CD14-positive monocyte (primary cell): ENCODE data around the gene CNPY3. TPM values are rescaled to one million over a fixed set of nuclear protein-coding genes. Genes with fewer than 3 reads are reported as not detected.

Source experiments
- DNase-seq, 3 donors: peaks; one replicate each; pipeline ENCODE4 v3.0.0-alpha.2; 2011 to 2022
- H2AFZ ChIP-seq: 2 replicates; pipeline ENCODE4 v1.6.0; 2012; ENCODE audit warnings: mild to moderate bottlenecking, low read depth, low read length, inconsistent platforms; ENCODE audit not compliant: insufficient read depth, poor library complexity, severe bottlenecking
- H3K27ac ChIP-seq, 2 donors: 1 replicate in 1 of 2; 2 replicates in 1 of 2; pipeline ENCODE4 v1.5.1; 2012 to 2013; ENCODE audit warnings: low read length in 2 of 2, control low read depth in 1 of 2, inconsistent platforms in 1 of 2, low read depth in 1 of 2, mild to moderate bottlenecking in 1 of 2
- H3K27me3 ChIP-seq, 2 donors: one replicate each; pipeline versions ENCODE4 v1.6.0 to v1.6.1; 2011 to 2013; ENCODE audit warnings: low read length in 2 of 2; ENCODE audit not compliant: control insufficient read depth in 2 of 2, insufficient read depth in 2 of 2
- H3K36me3 ChIP-seq, 2 donors: replicated peaks in 1 of 2; 1 replicate in 1 of 2; 2 replicates in 1 of 2; pipeline versions ENCODE4 v1.5.1 to v1.6.1; 2012 to 2013; ENCODE audit warnings: low read length in 2 of 2, control low read depth in 1 of 2, inconsistent platforms in 1 of 2, mild to moderate bottlenecking in 1 of 2; ENCODE audit not compliant: insufficient read depth in 2 of 2, control insufficient read depth in 1 of 2
- H3K4me1 ChIP-seq, 2 donors: 1 replicate in 1 of 2; 2 replicates in 1 of 2; pipeline versions ENCODE4 v1.5.1 to v1.6.1; 2012 to 2013; ENCODE audit warnings: low read length in 2 of 2, control low read depth in 1 of 2, inconsistent platforms in 1 of 2, mild to moderate bottlenecking in 1 of 2, moderate library complexity in 1 of 2; ENCODE audit not compliant: insufficient read depth in 2 of 2, control insufficient read depth in 1 of 2
- H3K4me2 ChIP-seq: replicated peaks from 2 replicates; pipeline ENCODE3; 2012; ENCODE audit warnings: low read length, moderate library complexity, mild to moderate bottlenecking; ENCODE audit not compliant: poor library complexity, severe bottlenecking; ENCODE audit errors: extremely low read depth
- H3K4me3 ChIP-seq, 3 experiments: fragments of 200-600 bp in 1 of 3; sonication (generic) in 1 of 3; replicated peaks in 1 of 3; 1 replicate in 2 of 3; 2 replicates in 1 of 3; pipeline ENCODE4 v1.5.1; 2011 to 2013; ENCODE audit warnings: low read length in 3 of 3, mild to moderate bottlenecking in 3 of 3, control low read depth in 2 of 3, low read depth in 2 of 3, inconsistent platforms in 1 of 3, moderate library complexity in 1 of 3
- H3K79me2 ChIP-seq: 2 replicates; pipeline ENCODE4 v1.6.0; 2012; ENCODE audit warnings: mild to moderate bottlenecking, control low read depth, inconsistent platforms, low read length, moderate library complexity; ENCODE audit not compliant: insufficient read depth
- H3K9ac ChIP-seq: 2 replicates; pipeline ENCODE4 v1.6.0; 2017; ENCODE audit warnings: low read length, mild to moderate bottlenecking; ENCODE audit not compliant: insufficient read depth, poor library complexity, severe bottlenecking
- H3K9me3 ChIP-seq, 2 donors: replicated peaks in 1 of 2; 1 replicate in 1 of 2; 2 replicates in 1 of 2; pipeline versions ENCODE4 v1.5.1 to v1.6.1; 2012 to 2013; ENCODE audit warnings: low read length in 2 of 2, control low read depth in 1 of 2; ENCODE audit not compliant: control insufficient read depth in 1 of 2, insufficient read depth in 1 of 2
- H4K20me1 ChIP-seq: 2 replicates; pipeline ENCODE4 v1.6.0; 2012; ENCODE audit warnings: mild to moderate bottlenecking, low read length, control low read depth, moderate library complexity; ENCODE audit not compliant: insufficient read depth
- H3K27ac Mint-ChIP-seq, 7 donors: one replicate each; pipeline ENCODE4 v1.8.0; 2020; ENCODE audit warnings: mild to moderate bottlenecking in 7 of 7, mixed read lengths in 7 of 7, moderate library complexity in 6 of 7, inconsistent platforms in 2 of 7
- H3K27me3 Mint-ChIP-seq, 3 donors: one replicate each; pipeline ENCODE4 v1.8.0; 2021 to 2022; ENCODE audit warnings: low read depth in 3 of 3, mild to moderate bottlenecking in 3 of 3, mixed read lengths in 3 of 3, moderate library complexity in 3 of 3, inconsistent platforms in 1 of 3
- H3K36me3 Mint-ChIP-seq, 2 donors: one replicate each; pipeline ENCODE4 v1.8.0; 2020; ENCODE audit warnings: mixed read lengths in 2 of 2, inconsistent platforms in 1 of 2, mild to moderate bottlenecking in 1 of 2
- H3K4me1 Mint-ChIP-seq: one replicate; pipeline ENCODE4 v1.8.0; 2020; ENCODE audit warnings: mild to moderate bottlenecking, mixed read lengths
- H3K4me3 Mint-ChIP-seq, 2 donors: one replicate each; pipeline ENCODE4 v1.8.0; 2020; ENCODE audit warnings: mild to moderate bottlenecking in 2 of 2, mixed read lengths in 2 of 2, moderate library complexity in 1 of 2
- H3K9me3 Mint-ChIP-seq, 7 donors: one replicate each; pipeline ENCODE4 v1.8.0; 2020 to 2022; ENCODE audit warnings: mixed read lengths in 7 of 7, mild to moderate bottlenecking in 6 of 7, moderate library complexity in 6 of 7, inconsistent platforms in 2 of 7
- CTCF ChIP-seq: fragments of 200-600 bp; IDR thresholded peaks from one replicate; pipeline ENCODE4 v1.8.0; 2022; ENCODE audit warnings: antibody characterized with exemption, mild to moderate bottlenecking
- WGBS: methylation state at CpG from one replicate; pipeline ENCODE4 v1.1.5; 2013; ENCODE audit warnings: missing lambda C conversion rate; ENCODE audit not compliant: insufficient coverage; 5-methylcytosine and 5-hydroxymethylcytosine counted together
- intact Hi-C, 2 donors: fragments of 100-400 bp; cut with micrococcal nuclease; formaldehyde crosslinking; loops; one replicate each; pipeline versions ENCODE4 v1.15.0 to v1.15.1; 2023
- polyA plus RNA-seq, 3 donors: library from polyadenylated mRNA; depleted of rRNA in 1 of 3; unstranded in 2 of 3; stranded (reverse) in 1 of 3; fragments of 300-500 nt in 2 of 3; fragments of >200 nt in 1 of 3; fragmentation: Illumina TruSeq in 2 of 3; gene quantifications; 1 replicate in 2 of 3; 2 replicates in 1 of 3; pipeline ENCODE4 v1.2.3, GENCODE V29; 2012 to 2021

The CNPY3 gene
- polyA plus RNA-seq, 3 donors, result 237 to 295 (median 262) TPM

GRCh38 chr6:42962096-42962495 is 32.8 kb downstream of the CNPY3 start:
- intact Hi-C loops, result no loop called here
- no peak for DNase-seq
- peak overlapping the region in 1 of 2 donors; percentile 19 for H3K4me3 Mint-ChIP-seq
- H3K27me3 ChIP-seq, result peaks cover 7 to 26% of the 10 kb centered on the region in 2 donors
- H3K27ac ChIP-seq, result no peak overlapping the region
- no peaks in the 10 kb centered on the region for H3K79me2 ChIP-seq
- no peak overlapping the region for H3K4me3 ChIP-seq
- no peak overlapping the region for H2AFZ ChIP-seq
- peaks cover 39 to 41% of the 10 kb centered on the region in 2 donors for H3K36me3 ChIP-seq
- peaks cover 29 to 31% (median 30%) of the 10 kb centered on the region in 3 donors for H3K27me3 Mint-ChIP-seq
- peaks cover 0 to 8% (median 0%) of the 10 kb centered on the region in 7 donors for H3K9me3 Mint-ChIP-seq
- H3K27ac Mint-ChIP-seq, result no peak overlapping the region
- H3K4me2 ChIP-seq, result no peak overlapping the region
- no peaks in the 10 kb centered on the region for H4K20me1 ChIP-seq
- H3K4me1 ChIP-seq, result peaks cover 12 to 15% of the 10 kb centered on the region in 2 donors
- H3K36me3 Mint-ChIP-seq, result peaks cover 48 to 59% of the 10 kb centered on the region in 2 donors
- TF ChIP-seq CTCF, result no peak
- H3K4me1 Mint-ChIP-seq, result peaks cover 19% of the 10 kb centered on the region
- 97% methylated on average over 5 of the region's 12 CpGs for WGBS
- H3K9me3 ChIP-seq, result peaks cover 0 to 4% of the 10 kb centered on the region in 2 donors
- H3K9ac ChIP-seq, result no peak overlapping the region

DNA sequence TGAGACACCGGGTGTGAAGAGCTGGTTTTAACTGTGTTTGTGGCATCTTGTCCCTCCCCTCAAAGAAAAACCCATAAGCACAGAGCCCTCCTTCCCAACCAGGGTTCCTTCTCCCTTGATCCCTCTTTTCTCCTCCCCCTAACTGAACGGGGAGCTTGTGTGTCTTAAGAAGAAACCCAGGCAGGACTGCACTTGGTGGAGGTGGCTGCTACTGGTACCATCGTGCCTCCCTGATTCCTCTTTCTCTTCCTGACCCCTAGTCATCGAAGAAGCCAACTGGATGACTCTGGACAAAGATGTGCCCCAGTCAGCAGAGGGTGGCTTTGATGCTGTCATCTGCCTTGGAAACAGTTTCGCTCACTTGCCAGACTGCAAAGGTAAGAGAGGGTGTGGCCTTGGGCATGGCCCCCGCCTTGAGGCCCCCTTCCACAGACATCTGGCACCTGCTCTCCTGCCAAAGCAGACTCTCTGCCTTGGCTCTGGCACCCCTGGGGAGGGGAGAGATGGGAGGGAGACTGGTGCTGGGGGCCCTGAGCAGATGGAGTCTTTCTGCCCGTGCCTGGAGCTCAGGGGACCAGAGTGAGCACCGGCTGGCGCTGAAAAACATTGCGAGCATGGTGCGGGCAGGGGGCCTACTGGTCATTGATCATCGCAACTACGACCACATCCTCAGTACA is 33.4 kb downstream of the CNPY3 start:
- H3K4me2 ChIP-seq, result no peak overlapping the region
- peaks cover 41 to 46% of the 10 kb centered on the region in 2 donors for H3K36me3 ChIP-seq
- H3K27ac ChIP-seq, result no peak overlapping the region
- H2AFZ ChIP-seq, result no peak overlapping the region
- H3K9ac ChIP-seq, result no peak overlapping the region
- H3K4me3 Mint-ChIP-seq, result no peak overlapping the region
- DNase-seq, result no peak
- H3K4me1 Mint-ChIP-seq, result peaks cover 19% of the 10 kb centered on the region
- peaks cover 7 to 26% of the 10 kb centered on the region in 2 donors for H3K27me3 ChIP-seq
- H3K9me3 ChIP-seq, result peaks cover 0 to 4% of the 10 kb centered on the region in 2 donors
- no peak for TF ChIP-seq CTCF
- WGBS, result 98% methylated on average over 7 of the region's 13 CpGs
- intact Hi-C loops, result no loop called here
- H3K36me3 Mint-ChIP-seq, result peaks cover 49 to 65% of the 10 kb centered on the region in 2 donors
- peaks cover 0 to 8% (median 0%) of the 10 kb centered on the region in 7 donors for H3K9me3 Mint-ChIP-seq
- peaks cover 12 to 15% of the 10 kb centered on the region in 2 donors for H3K4me1 ChIP-seq
- H3K4me3 ChIP-seq, result no peak overlapping the region
- no peaks in the 10 kb centered on the region for H3K79me2 ChIP-seq
- peaks cover 29 to 31% (median 30%) of the 10 kb centered on the region in 3 donors for H3K27me3 Mint-ChIP-seq
- H4K20me1 ChIP-seq, result no peaks in the 10 kb centered on the region
- no peak overlapping the region for H3K27ac Mint-ChIP-seq
